Jurkat, Clone E6-1 (cell line): ENCODE data around the gene XPNPEP2.
"Not testable (repeated sequence)": the region's sequence is repeated elsewhere in the genome, so short reads cannot be mapped to it uniquely, and the experiment has no call there.

Source experiments
- DNase-seq: peaks from one replicate; pipeline ENCODE4 v3.0.0-alpha.2; 2011; ENCODE audit warnings: low read depth, low spot score
- H3K4me3 ChIP-seq: 2 replicates; pipeline ENCODE4 v1.5.1; 2011; ENCODE audit warnings: mild to moderate bottlenecking, low read length, control low read depth, moderate library complexity

The XPNPEP2 gene

GRCh38 chrX:129717892-129718291 lies 20.9 kb upstream of the XPNPEP2 start:
- DNase-seq = no peak
- H3K4me3 ChIP-seq = no peak overlapping the region

- H3K4me3 ChIP-seq = no peak overlapping the region
- no peak for DNase-seq
Observed at GRCh38 chrX:129718676-129719075, 20.1 kb upstream of the XPNPEP2 start.

- no peak for DNase-seq
- H3K4me3 ChIP-seq = no peak overlapping the region
Observed at GRCh38 chrX:129719268-129719667, 19.5 kb upstream of the XPNPEP2 start.

- no peak for DNase-seq
Observed at GRCh38 chrX:129719931-129720530, 18.7 kb upstream of the XPNPEP2 start.

GRCh38 chrX:129720741-129721140 lies 18.0 kb upstream of the XPNPEP2 start:
- H3K4me3 ChIP-seq = no peak overlapping the region
- DNase-seq = no peak

More at GRCh38 chrX:129719931-129720530, 18.7 kb upstream of the XPNPEP2 start:
- H3K4me3 ChIP-seq = no peak overlapping the region

- no peak overlapping the region for H3K4me3 ChIP-seq
- DNase-seq = no peak
Observed at GRCh38 chrX:129721414-129721813, 17.4 kb upstream of the XPNPEP2 start.

- DNase-seq = no peak
Observed at GRCh38 chrX:129721870-129722269, 16.9 kb upstream of the XPNPEP2 start.

GRCh38 chrX:129723511-129723910 lies 15.3 kb upstream of the XPNPEP2 start:
- no peak overlapping the region for H3K4me3 ChIP-seq
- DNase-seq = no peak

More at GRCh38 chrX:129721870-129722269, 16.9 kb upstream of the XPNPEP2 start:
- no peak overlapping the region for H3K4me3 ChIP-seq

- H3K4me3 ChIP-seq = no peak overlapping the region
- DNase-seq = no peak
Observed at GRCh38 chrX:129724754-129725153, 14.0 kb upstream of the XPNPEP2 start.

- H3K4me3 ChIP-seq = no peak overlapping the region
- DNase-seq = no peak
Observed at GRCh38 chrX:129726307-129727111, 12.3 kb upstream of the XPNPEP2 start.

- no peak overlapping the region for H3K4me3 ChIP-seq
- no peak for DNase-seq
Observed at GRCh38 chrX:129728061-129728460, 10.7 kb upstream of the XPNPEP2 start.

GRCh38 chrX:129731228-129731627 lies 7.6 kb upstream of the XPNPEP2 start:
- no peak overlapping the region for H3K4me3 ChIP-seq
- no peak for DNase-seq

GRCh38 chrX:129732857-129733256 lies 5.9 kb upstream of the XPNPEP2 start:
- DNase-seq = no peak
- H3K4me3 ChIP-seq = no peak overlapping the region

GRCh38 chrX:129733335-129733734 lies 5.4 kb upstream of the XPNPEP2 start:
- DNase-seq = peak; percentile 78
- no peak overlapping the region for H3K4me3 ChIP-seq

- DNase-seq = peak; percentile 92
Observed at GRCh38 chrX:129736491-129736890, 2.3 kb upstream of the XPNPEP2 start.

GRCh38 chrX:129737916-129738315 lies 863 bp upstream of the XPNPEP2 start:
- DNase-seq = no peak

More at GRCh38 chrX:129736491-129736890, 2.3 kb upstream of the XPNPEP2 start:
- H3K4me3 ChIP-seq = no peak overlapping the region; the same call in 1 of the 2 replicates

GRCh38 chrX:129739578-129739977 lies 799 bp downstream of the XPNPEP2 start:
- H3K4me3 ChIP-seq = no peak overlapping the region
- DNase-seq = no peak

More at GRCh38 chrX:129737916-129738315, 863 bp upstream of the XPNPEP2 start:
- H3K4me3 ChIP-seq = no peak overlapping the region

- DNase-seq = no peak
- no peak overlapping the region for H3K4me3 ChIP-seq
Observed at GRCh38 chrX:129741880-129742758, 3.3 kb downstream of the XPNPEP2 start.

- not testable (repeated sequence) for DNase-seq, H3K4me3 ChIP-seq
Observed at GRCh38 chrX:129742759-129743152, 4.0 kb downstream of the XPNPEP2 start.

- no peak overlapping the region for H3K4me3 ChIP-seq
- DNase-seq = peak; percentile 81
Observed at GRCh38 chrX:129743821-129744220, 5.0 kb downstream of the XPNPEP2 start.
